Endometrial microvascular endothelial cells (primary cell): Measurements from ENCODE around the gene ATP5MK. TPM values are rescaled to one million over a fixed set of nuclear protein-coding genes. Genes with fewer than 3 reads are reported as not detected.

Experiments used
- total RNA-seq: library from RNA; depleted of rRNA; stranded (reverse); fragments of >200 nt; gene quantifications from one replicate; pipeline ENCODE4 v1.2.3, GENCODE V29; 2015; ENCODE audit errors: inconsistent ontology term

Gene ATP5MK
- total RNA-seq, 1 donor from 2014 or later, result 425 TPM

Other genes starting within 250 kb of the ATP5MK start
- gene NT5C2, start 203.2 kb downstream of the ATP5MK start, total RNA-seq, result 46.4 TPM
- gene RPEL1, start 150.6 kb downstream of the ATP5MK start, total RNA-seq, result 0.09 TPM
- gene INA, start 119.3 kb downstream of the ATP5MK start, total RNA-seq, result 0.46 TPM
- 17.7 TPM for gene PCGF6, start 45.3 kb downstream of the ATP5MK start, total RNA-seq
- gene TAF5, start 28.5 kb downstream of the ATP5MK start, total RNA-seq, result 6.4 TPM
- 43.3 TPM for gene PDCD11, start 151 bp upstream of the ATP5MK start, total RNA-seq
- 15.1 TPM for gene CALHM2, start 55.9 kb upstream of the ATP5MK start, total RNA-seq
- gene CALHM1, start 62.4 kb upstream of the ATP5MK start, total RNA-seq, result not detected
- gene CALHM3, start 82.8 kb upstream of the ATP5MK start, total RNA-seq, result not detected
- gene NEURL1, start 97.2 kb upstream of the ATP5MK start, total RNA-seq, result not detected